ENCODE measurements around the gene HSPG2.

GRCh38 chr1:21955058-21955457 is 17.9 kb upstream of the HSPG2 start:
- TF ChIP-seq, protein P1, sequence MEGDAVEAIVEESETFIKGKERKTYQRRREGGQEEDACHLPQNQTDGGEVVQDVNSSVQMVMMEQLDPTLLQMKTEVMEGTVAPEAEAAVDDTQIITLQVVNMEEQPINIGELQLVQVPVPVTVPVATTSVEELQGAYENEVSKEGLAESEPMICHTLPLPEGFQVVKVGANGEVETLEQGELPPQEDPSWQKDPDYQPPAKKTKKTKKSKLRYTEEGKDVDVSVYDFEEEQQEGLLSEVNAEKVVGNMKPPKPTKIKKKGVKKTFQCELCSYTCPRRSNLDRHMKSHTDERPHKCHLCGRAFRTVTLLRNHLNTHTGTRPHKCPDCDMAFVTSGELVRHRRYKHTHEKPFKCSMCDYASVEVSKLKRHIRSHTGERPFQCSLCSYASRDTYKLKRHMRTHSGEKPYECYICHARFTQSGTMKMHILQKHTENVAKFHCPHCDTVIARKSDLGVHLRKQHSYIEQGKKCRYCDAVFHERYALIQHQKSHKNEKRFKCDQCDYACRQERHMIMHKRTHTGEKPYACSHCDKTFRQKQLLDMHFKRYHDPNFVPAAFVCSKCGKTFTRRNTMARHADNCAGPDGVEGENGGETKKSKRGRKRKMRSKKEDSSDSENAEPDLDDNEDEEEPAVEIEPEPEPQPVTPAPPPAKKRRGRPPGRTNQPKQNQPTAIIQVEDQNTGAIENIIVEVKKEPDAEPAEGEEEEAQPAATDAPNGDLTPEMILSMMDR (IDR thresholded peaks at IDR 0.05; ENCODE audit: low read length), result no peak
- no peak for TF ChIP-seq EZH2 (IDR thresholded peaks at IDR 0.05; ENCODE audit: borderline replicate concordance, low read length)

Data from OCI-LY1 (cell line).